HepG2 (cell line): ENCODE measurements around the gene DUS1L. TPM values are rescaled to one million over a fixed set of nuclear protein-coding genes. Genes with fewer than 3 reads are reported as not detected.
A peak's percentile ranks its signal among the peaks of the same experiment; 100 is the strongest.

Experiments used
- ATF4 ChIP-seq, 2 experiments: fragments of 450-650 bp in 1 of 2; sonication (generic) in 1 of 2; formaldehyde crosslinking; IDR thresholded peaks; 2 replicates each; pipeline versions ENCODE4 v1.5.0 to v1.8.0; 2020 to 2022; ENCODE audit warnings: mild to moderate bottlenecking in 1 of 2, missing genetic modification reagents in 1 of 2
- EED ChIP-seq: sonication (generic); formaldehyde crosslinking; IDR thresholded peaks from 2 replicates; pipeline ENCODE4 v1.5.0; 2020; ENCODE audit warnings: mild to moderate bottlenecking, missing genetic modification reagents
- FIP1L1 ChIP-seq: fragments of 200-400 bp; formaldehyde crosslinking; IDR thresholded peaks from 2 replicates; pipeline ENCODE4 v1.6.1; 2018; ENCODE audit warnings: low read depth, mild to moderate bottlenecking, low read length, moderate library complexity, borderline replicate concordance; ENCODE audit not compliant: insufficient read depth
- FOXA3 ChIP-seq: IDR thresholded peaks from 2 replicates; pipeline ENCODE4 v1.6.1; 2016; ENCODE audit warnings: missing genetic modification reagents, missing compliant biosample characterization
- NR2F6 ChIP-seq, 2 experiments: IDR thresholded peaks; 2 replicates each; pipeline ENCODE4 v1.6.1; 2016; ENCODE audit warnings: antibody characterized with exemption in 1 of 2, mild to moderate bottlenecking in 1 of 2
- PAXIP1 ChIP-seq: sonication (generic); formaldehyde crosslinking; conservative IDR thresholded peaks from 2 replicates; pipeline ENCODE4 v1.4.0; 2020; ENCODE audit warnings: mild to moderate bottlenecking, missing genetic modification reagents, moderate library complexity
- POLR2AphosphoS2 ChIP-seq: IDR thresholded peaks from 2 replicates; pipeline ENCODE4 v1.6.1; 2011; ENCODE audit warnings: low read depth, low read length, improper control_type of control experiment
- PREB ChIP-seq: sonication (generic); formaldehyde crosslinking; IDR thresholded peaks from 2 replicates; pipeline ENCODE4 v1.4.0; 2020; ENCODE audit warnings: missing genetic modification reagents
- RARA ChIP-seq: IDR thresholded peaks from 2 replicates; pipeline ENCODE4 v1.6.1; 2016; ENCODE audit warnings: missing genetic modification reagents, missing compliant biosample characterization
- TBX3 ChIP-seq: fragments of 450-650 bp; IDR thresholded peaks from 2 replicates; pipeline ENCODE4 v1.6.1; 2017; ENCODE audit warnings: antibody characterized with exemption, mild to moderate bottlenecking, inconsistent platforms, borderline replicate concordance
- TFDP2 ChIP-seq: sonication (generic); formaldehyde crosslinking; IDR thresholded peaks from 2 replicates; pipeline ENCODE4 v1.4.0; 2020; ENCODE audit warnings: missing genetic modification reagents
- THAP9 ChIP-seq: sonication (generic); formaldehyde crosslinking; IDR thresholded peaks from 2 replicates; pipeline ENCODE4; 2020; ENCODE audit warnings: missing genetic modification reagents, mild to moderate bottlenecking, borderline replicate concordance
- ZNF180 ChIP-seq: sonication (generic); formaldehyde crosslinking; IDR thresholded peaks from 2 replicates; pipeline ENCODE4 v1.4.0; 2020; ENCODE audit warnings: low read depth, missing genetic modification reagents, borderline replicate concordance
- ZNF512 ChIP-seq: sonication (generic); formaldehyde crosslinking; IDR thresholded peaks from 2 replicates; pipeline ENCODE4 v1.4.0; 2020; ENCODE audit warnings: mild to moderate bottlenecking, missing genetic modification reagents
- polyA plus RNA-seq, 8 experiments: library from polyadenylated mRNA; depleted of rRNA in 3 of 8; stranded (reverse) in 7 of 8; unstranded in 1 of 8; fragments of >200 nt; fragmentation: Illumina TruSeq in 4 of 8; extraction: Trizol in 4 of 8; gene quantifications; 2 replicates each; pipeline versions ENCODE4 v1.2.1 to v1.2.3, GENCODE V29; 2011 to 2016; ENCODE audit warnings: low read depth in 4 of 8, missing spikeins in 1 of 8, mixed read lengths in 1 of 8; ENCODE audit not compliant: insufficient read depth in 1 of 8
- total RNA-seq, 5 experiments: library from RNA; depleted of rRNA; stranded (reverse); fragments of >200 nt; fragmentation: Illumina TruSeq; extraction: Trizol; gene quantifications; 2 replicates each; pipeline ENCODE4 v1.2.3, GENCODE V29; 2016; ENCODE audit warnings: low read depth in 1 of 5

The DUS1L gene
- total and polyA plus RNA-seq, 2 of the 13 experiments (the other 11 are each of a cell fraction or from before 2014, with no cell fraction given) = 81.0 to 109 TPM

GRCh38 chr17:82056729-82057621, 8.6 kb downstream of the DUS1L start (continued):
- TF ChIP-seq RARA = peak; percentile 51
- TF ChIP-seq ZNF512 (CRISPR knock-in tag) = no peak
- peak; percentile 96 for TF ChIP-seq PAXIP1 (CRISPR knock-in tag)
- TF ChIP-seq ZNF180 (CRISPR knock-in tag) = no peak
- TF ChIP-seq EED = peak; percentile 72; the same call in 1 of the 2 replicates
- peak; percentile 59; the same call in 1 of the 2 replicates for TF ChIP-seq THAP9
- TF ChIP-seq TBX3 = no peak
- TF ChIP-seq PREB (CRISPR knock-in tag) = no peak
- peak; percentile 65 for TF ChIP-seq TFDP2
- TF ChIP-seq ATF4 (CRISPR knock-in tag; IDR thresholded peaks at IDR 0.05) = no peak
- no peak for TF ChIP-seq POLR2AphosphoS2
- TF ChIP-seq FOXA3 (CRISPR knock-in tag) = peak; percentile 42; the same call in 1 of the 2 replicates
- no peak for TF ChIP-seq FIP1L1
- peak; percentile 51; the same call in 1 of the 2 replicates for TF ChIP-seq NR2F6 (IDR thresholded peaks at IDR 0.05)
- TF ChIP-seq NR2F6 (CRISPR knock-in tag; IDR thresholded peaks at IDR 0.05) = peak; percentile 48; the same call in 1 of the 2 replicates
